SU-DHL-6 (cell line): ENCODE measurements around the gene VEZT.

Experiments used
- CTCF ChIP-seq: fragments of 200-600 bp; sonication (generic); IDR thresholded peaks from one replicate; pipeline ENCODE4 v1.5.1; 2017; ENCODE audit warnings: antibody characterized with exemption, mild to moderate bottlenecking, low read length, moderate library complexity; ENCODE audit not compliant: insufficient read depth, poor library complexity, severe bottlenecking
- EZH2phosphoT487 ChIP-seq: fragments of 200-600 bp; sonication (generic), shearing (Covaris generic); conservative IDR thresholded peaks from 2 replicates; pipeline ENCODE4 v1.6.1; 2018; ENCODE audit warnings: mild to moderate bottlenecking, antibody characterized with exemption, low read length, moderate library complexity, mixed read lengths

- no peak for TF ChIP-seq EZH2phosphoT487
- TF ChIP-seq CTCF = peak; percentile 17
These were observed 118.9 kb downstream of the VEZT start for GRCh38 chr12:95336387-95337067.
